ENCODE data around the gene MICAL3.

The MICAL3 gene

DNA sequence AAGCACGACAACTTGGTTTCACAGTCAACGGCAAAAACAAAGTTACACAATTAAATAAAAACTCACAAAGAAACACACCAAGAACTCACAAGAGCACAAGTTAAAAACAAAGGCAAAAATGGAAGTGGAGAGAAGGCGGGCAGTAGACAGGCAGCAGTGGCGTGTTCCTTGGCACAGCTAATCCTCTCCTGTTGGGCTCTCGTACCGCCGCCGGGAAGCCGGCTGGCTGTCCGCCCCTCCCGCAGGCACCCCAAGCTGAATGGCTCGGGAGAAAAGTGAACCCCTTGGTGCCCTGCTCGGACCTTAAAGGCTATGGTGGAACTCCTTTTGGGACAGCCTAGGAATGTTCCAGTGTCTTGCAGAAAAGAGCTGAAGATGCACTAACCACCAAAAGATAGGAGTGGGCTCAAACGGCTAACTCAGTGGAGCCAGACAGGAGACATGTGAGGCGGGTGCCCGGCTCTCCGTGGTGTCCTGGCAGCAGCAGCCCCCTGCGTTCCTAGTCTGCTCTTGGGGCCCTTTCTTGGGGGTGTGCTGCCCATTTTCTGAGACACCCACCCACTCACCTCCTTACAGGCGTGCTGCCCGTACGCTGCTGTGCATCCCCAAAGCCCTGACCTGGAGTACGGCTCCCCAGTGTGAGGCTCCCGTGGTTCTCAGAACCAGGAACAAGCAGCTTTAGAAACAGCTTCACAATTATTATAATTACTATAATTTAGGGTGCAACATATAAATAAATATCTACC is 164.0 kb downstream of the MICAL3 start:
- DNase-seq, result no peak

DNA sequence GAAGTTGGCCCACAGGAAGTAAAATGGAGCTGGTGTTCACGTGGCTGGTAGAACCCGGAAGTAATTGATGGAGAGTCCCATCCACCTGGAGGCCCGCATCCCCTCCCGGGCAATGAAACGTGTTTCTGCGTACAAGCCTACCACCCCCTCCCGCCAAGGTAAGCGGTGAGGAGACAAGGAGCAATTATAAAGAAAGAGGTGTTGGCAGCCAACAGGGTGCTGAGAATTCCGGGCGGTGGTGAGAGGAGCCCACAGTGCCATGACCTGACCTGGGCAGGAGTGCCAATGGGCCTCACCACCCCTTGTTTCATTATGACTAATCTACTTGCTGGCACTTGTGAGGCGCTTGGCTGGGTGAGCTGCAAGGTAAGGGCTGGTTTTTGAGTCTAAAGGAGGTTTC is 166.3 kb downstream of the MICAL3 start:
- no peak for DNase-seq

DNA sequence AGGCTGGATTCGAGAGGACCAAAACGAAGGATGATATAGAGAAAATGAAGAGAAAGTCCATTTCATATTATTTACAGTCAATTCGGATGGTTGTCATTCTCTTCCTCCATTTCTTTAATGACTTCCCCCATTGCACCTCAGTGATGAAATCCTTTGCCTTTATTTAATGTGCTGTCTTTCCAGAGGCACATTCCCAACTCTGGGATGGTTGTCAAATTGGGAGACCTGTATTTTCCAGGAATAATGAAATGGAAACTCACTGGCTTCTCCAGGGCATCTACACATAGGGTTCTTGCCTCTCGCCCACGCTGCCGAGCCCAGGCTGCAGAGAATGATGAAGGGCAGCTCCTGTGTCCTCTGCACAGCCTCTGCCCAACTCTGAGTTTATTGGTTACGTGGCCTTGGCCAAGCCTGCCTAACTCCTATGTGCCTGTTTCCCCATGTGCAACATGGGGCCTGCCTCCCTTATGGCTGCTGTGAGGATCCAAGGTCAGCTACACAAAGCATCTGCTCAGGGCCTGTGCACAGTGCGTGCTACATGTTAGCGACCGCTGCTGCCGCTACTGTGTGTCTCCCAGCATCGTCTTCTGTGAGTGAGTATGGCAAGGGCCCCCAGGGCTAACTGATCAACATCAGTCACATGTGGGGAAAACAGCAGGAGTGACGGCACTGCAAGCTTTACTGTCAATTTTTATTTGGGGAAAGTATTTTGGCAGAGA is 168.6 kb downstream of the MICAL3 start:
- peak; percentile 34 for DNase-seq

DNA sequence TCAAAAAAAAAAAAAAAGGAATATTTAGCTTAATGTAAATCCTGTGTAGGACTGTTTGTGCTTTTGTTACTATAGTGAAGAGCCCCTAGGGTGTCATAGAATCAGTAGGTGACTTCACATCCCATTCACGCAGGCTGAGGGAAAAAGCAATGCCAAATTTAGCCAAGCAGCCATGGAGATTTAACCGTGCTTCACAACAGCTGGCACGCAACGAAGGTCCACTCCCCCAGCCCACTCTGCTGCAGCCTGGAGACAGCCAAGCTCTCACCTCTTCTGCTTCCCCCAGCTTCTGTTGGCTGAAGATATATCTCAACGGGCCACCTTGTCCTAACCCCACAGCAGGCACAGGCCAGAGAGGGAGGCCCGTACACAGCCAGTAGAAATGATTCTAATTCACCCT is 171.3 kb downstream of the MICAL3 start:
- peak; percentile 85 for DNase-seq

DNA sequence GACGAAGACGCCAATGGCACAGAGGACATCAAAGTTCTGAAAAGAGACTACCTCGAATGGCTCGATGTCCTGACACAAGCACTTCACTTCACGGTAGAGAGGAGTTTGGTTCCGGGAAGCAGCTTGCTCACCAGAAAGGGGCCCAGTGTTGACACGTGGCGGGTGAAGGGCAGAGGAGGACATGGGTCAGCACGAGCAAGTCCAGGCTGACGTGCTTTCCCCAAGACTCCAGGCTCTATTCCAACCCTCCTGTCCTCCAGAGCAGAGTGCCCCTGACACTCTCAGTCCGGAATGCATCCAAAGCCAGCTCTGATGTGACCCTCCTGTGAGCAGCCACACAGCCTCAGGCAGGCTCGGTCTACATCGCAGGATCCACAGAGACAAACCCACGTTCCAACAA is 172.6 kb downstream of the MICAL3 start:
- DNase-seq, result no peak

DNA sequence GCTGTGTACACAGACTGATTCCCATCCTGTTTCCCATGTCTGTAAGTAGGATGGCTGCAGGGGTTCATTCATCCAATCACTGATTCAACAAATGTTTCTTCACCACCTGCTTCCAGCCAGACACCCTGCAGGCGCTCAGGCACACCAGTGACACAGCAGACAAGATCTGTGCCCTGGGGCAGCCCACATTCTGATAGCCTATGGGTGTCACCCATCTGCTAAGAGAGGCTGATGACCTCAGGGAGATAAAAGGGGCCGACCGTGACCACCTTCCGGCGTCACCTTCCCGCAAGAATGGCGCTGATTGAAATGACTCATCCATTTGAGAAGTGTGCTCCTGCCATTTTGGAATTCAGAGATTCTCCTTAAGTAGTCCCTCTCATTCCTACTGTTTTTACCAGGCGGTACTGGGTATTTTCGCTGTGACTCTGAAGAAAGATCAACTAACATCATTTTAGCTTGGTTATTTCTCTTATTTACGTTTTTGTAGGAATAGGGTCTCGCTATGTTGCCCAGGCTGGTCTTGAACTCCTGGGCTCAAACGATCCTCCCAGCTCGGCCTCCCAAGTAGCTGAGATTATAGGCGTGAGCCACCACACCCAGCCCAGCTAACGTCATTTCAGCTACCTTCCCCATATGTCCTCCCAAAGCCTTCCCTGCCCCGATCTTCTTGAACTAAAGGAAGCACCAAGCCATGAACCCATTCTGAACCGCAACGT is 176.8 kb downstream of the MICAL3 start:
- DNase-seq, result no peak

DNA sequence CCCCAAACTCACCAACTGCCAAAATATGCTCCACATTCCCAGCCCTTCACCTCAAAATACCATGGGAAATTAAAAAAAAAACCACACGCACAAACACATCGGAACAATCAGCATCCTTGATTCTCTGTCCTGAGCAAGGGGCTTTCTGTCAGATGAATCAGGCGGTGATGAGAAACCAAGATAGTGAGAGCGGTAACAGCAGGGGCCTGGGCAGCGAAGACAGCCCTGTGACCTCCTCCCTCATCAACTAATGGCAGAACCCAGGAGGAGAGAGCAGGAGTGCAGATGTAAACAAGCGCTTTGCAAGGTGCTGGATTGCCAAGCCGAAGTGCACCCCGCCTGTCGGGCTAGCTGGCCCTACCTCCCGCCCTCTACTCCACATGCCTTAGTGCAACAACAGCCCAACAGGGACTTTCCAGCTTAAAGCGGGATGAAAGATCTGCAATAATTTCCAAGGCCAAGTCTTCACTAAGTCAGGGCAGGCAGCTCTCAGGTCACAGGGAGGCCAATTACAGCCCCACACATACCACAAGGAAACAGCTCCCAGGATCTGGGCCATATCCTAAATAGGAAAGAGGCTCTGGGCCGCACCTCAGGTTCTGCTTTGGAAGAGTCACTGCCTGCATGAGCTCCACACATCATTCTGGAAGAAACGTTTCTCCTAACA is 177.9 kb downstream of the MICAL3 start:
- DNase-seq, result peak; percentile 84

DNA sequence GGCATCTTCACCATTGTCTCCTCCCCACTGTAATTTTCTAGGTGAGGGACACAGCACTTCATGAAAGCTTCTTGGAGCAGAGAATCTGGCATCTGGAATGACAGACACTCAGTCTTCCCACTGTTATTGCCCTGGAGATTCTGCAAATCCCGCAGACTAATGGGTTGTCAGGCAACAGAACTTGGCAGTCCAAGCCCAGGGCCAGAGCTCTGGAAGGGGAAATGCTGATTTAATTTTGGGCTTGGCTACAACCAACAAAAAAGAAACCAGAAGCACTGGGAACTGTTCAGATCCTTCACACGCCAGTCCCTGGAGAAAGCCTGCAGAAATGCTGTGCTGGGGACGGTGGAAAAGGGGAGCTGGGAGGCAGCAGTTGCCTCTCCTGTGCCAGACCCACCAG is 178.6 kb downstream of the MICAL3 start:
- DNase-seq, result peak; percentile 84

DNA sequence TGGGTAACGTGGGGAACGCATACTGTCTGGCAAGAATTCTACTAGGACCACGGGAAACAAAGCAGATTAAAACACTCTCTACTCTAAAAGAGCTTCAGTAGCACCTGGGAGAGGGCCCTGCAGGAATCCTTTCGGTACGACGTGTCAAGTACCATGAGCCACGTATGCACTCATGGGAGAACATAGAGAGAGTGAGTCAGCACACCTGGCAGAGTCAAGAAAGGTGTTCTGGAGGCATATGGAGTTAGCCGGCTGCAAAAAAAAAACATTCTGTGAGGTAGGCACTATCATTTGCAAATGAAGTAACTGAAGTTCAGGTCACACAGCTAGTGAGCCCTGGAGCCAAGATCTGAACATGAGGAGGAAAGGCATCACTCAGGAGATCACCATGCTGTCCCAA is 179.0 kb downstream of the MICAL3 start:
- DNase-seq, result no peak

DNA sequence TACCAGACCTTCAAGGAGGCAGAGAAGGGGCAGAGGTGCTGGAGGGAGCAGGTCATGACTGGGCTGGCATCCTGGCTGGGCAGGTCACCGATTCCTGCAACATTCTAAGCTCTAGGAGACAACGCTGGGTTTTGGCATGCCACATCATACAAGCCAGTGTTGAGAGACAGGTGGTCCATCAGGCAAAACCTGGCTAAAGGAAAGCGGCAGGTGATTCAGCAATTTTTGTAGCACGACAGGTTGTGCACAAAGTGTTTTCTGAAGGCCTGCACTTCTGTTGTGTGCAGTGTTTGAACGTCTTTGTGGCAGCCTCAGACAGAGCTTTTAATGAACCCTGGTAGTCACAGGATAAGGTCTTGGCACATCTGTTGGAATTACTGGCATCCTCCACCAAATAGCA is 180.2 kb downstream of the MICAL3 start:
- no peak for DNase-seq

DNA sequence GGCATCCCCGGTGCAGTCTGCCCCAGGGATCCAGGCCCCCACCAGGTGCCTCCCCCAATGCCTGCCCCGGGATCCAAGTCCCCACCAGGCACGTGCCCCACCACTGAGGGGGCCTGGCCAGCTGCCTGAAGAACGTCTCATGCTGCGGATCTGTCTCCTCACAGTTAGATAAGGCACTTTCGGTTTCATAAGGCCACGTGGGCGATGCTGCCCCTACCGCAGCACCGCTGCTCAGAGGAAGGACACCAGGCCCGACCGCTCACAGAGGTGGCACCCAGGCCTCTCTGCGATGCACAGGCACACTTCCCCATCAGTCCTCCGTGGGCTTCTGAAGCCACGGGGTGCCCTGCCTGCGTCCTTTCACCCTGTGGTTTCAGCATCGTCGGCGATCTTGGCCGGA is 182.0 kb downstream of the MICAL3 start:
- no peak for DNase-seq

DNA sequence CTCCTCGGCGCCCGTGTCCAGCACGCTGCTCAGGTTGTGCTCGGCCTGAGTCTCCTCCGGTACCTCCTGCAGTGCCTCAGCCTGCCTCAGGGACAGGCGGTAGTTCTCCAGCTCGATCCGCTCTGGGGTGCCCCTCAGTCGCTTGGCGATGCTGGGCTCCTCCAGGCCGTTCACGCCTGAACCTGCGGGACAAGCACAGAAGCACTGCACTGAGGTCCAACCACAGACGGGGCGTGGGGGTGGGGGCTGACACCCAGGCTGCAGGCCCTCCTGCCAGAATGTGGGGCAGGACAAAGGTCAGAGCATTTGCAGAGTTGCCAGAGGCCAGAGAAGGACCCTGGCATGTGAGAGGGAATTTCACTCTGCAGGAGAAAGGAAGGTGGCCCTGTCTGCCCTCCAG is 182.5 kb downstream of the MICAL3 start:
- DNase-seq, result no peak

DNA sequence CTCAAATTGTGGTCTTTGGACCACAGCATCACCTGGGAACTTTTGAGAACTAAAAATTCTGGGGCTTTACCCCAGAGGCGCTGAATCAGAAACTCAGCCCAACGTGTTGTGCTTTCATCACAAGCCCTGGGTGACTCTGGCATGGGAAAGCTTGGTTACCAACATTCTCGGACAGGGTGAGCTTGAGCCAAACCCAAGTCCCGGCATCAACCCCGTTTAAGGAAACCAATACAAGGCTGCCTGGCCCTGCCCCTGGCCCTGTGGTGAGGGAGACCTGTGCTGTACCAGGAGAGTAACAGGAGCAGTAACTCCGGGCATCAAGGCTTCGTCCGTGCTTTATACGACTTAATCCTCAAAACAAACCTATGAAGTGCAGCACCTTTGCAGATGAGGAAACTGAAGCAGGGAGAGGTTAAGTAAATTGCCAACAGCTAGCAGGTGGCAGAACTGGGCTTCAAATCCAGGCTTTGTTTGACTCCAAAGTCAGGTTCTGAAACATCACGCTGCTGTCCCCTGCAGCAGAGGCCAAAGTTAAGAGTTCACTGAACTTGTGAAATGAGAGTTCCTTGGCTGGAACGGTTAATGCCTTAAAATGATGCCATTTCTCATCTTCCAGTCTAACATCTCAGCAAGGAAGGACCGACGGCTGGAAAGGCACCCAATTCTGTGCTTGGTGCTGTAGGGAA is 186.0 kb downstream of the MICAL3 start:
- DNase-seq, result no peak

DNA sequence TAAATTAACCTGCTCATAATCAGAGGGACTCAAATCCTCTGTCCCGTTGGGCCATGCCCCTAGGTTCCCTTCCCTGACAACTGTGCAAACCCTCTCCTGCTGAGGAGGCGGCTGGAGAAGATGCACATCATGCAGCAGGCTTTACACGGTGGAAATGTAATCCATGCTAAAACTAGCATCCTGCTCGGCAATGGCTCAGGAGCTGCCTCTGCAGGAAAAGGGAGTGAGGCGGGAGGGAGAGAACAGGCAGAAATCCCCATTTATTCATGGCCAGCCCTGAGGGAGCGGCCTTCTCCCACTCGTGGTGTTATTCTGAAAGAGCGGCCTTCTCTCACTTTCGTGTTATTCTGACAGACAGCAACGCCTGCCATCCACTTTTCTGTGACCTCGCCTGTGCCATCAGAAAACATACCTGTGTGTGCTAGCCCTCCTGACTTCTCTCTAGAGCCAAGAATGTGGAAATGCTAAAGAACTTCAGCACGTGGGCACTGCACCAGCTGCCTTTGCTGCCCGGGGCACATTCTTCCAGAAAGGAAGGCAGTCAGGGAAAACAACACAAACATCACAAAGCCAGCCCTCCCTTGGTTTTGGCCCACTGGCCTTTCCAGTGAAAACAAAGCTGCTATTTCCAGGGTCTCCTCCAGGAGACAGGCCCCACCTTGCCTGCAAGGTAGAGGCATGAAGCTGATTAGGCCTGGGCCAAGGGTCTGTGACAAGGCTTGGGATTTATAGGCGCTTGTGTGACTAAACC is 187.2 kb downstream of the MICAL3 start:
- DNase-seq, result no peak

DNA sequence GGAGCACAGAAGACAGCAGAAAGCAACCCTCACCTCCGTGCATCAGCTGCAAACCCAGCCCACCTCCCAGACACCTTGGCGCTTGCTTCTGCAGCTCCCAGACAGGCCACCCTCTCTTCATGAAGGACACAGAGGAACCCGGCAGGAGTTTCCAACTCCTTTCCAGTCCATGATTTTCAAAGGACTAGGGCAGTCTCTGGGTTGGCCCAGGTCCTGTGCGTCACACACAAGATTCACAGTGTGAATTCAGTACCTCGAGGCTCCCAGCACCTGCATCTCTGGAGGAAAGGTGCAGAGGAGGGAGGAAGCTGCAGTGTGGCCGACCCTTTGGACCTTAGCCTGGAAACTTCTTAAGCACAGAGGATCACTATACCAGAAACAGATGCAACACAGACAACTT is 189.1 kb downstream of the MICAL3 start:
- DNase-seq, result no peak

DNA sequence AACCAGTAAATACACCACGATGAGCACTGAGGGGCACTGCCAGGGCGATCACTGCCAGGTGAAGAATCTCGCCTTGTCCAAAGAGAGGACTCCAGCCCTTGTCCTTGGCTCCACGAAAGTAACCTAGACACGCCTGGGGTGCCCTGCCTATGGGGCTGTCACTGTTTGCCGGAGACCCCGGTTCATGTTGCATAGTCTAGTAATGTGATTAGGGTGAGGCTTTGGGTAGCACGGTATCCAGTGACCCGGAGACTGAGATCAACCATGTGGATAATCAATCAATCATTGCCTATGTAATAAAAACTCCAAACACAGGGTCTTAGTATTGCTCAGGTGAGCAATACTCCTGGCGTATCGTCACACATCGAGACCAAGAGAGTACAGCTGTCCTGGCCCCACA is 190.9 kb downstream of the MICAL3 start:
- no peak for DNase-seq

DNA sequence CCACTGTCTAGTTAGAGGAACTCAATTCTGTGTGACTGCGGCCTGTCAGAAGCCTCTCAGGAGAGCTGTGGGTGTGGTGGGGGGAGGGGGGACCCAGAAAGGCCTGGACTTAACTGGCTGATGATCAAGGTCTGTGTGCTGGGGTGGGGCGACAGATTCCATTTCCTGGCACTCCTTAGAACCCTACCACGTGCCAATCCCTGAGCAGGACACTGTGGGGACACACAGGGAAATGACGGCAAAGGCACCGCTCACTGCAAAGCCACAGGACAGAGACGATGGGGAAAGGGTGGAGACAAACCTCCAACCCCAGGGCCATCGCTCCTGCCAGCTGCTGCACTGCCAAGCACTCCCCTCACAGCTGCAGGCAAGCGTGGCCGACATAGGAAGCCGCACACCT is 191.7 kb downstream of the MICAL3 start:
- no peak for DNase-seq

DNA sequence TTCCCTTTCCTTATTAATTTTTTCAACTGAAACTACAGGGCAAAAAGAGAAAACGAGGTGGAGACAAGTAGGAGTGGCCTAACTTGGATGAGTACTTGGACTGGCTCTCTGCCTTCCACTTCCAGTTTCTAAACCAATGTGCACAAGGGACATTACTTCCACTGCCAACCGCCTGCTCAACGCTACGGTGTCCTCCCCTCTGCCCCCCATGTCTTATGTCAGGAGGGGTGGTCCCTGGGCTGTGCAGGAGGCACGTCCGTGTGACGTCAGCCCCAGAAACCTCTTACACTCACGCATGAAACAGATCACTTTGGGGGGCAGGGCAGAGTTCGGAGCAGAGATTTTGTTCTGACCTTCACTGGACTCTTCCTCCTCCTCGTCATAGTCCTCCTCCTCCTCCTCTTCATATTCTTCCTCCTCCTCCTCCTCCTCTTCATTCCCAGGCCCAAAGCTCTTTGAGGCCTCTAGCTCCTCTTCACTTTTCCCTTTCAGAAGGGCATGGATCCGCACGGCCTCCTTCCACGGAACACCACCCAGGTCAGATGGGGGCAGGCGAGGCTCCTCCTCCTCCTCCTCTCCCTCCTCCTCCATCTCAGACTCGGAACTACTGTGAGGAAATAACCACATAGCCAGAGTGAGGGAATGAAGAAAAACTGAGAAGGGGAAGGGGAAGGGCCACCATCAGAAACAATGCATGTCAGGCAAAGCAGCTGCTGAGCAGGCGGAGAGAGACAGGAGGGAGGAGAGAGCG is 192.7 kb downstream of the MICAL3 start:
- no peak for DNase-seq

DNA sequence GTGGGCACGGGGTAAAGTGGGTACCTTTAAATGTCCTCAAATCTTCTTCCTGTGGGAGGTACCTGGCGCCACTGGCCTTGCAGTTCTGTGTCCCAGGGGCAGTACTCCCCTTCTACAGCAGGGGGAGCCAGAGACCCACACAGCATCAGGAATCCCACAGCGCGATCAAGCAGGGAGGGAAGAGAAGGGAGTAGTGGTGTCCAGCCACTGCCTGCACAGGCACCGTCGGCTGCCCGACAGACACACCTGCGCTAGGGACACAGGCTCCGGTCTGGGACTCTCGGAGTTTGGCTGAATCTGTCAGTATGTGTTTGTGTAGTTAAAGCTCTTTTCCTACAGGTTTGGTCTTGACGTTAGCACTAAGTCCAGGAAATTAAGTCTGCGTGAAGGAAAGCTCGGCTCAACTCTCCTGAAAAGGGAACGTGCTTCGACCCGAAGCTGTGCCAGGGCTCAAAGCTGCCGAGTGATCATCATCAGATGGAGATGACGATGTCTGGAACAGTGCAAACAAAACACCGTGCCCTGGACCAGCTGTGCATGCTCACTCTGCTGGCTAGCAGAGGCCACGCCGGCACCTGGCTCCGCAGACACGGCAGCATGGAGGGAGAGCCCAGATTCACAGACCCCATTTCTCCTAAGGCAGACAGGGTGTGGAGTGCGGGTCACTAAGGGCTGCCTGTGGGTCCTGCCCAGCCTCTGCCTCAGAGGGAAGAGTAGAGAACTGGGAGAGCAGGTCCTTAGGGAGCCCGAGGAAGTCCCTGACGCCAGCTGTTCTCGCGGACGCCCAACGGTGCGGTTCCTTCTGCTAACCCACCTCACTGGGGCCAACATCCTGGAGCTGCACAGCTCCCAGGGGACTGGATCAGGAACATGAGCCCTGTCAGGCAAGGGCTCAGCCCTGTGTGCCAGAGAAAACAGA is 194.1 kb downstream of the MICAL3 start:
- peak; percentile 91 for DNase-seq

DNA sequence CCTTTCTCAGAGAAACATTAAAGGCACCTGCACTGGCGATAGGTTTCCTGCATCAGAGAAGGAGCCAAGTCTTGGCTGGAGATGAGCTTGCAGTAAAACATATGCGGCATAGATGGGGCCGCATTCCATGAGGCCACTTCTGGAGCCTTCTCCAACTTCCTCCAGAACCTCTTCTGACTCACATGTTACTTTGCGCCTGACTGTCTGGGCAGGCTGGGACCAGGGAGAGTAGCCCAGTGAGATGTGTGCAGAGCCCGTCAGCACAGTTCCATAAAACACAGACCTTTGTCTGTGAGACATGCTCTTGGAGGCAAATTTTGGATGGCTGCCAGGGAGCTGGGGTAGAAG is 194.7 kb downstream of the MICAL3 start:
- DNase-seq, result no peak

Measured in femur (tissue), 1 donor.